DMS153 treated with DMSO at 0.1 percent for 48 hours (cell line): ENCODE results near the gene TNFRSF4.

ENCODE experiments used
- DNase-seq: peaks from one replicate; lab custom pipeline; 2025; ENCODE audit not compliant: unreplicated experiment; lab: John Stamatoyannopoulos, UW

TNFRSF4 gene

GRCh38 chr1:1183833-1184775 is 29.8 kb downstream of the TNFRSF4 start:
- no peak for DNase-seq

- DNase-seq: no peak
These were observed 30.7 kb downstream of the TNFRSF4 start for GRCh38 chr1:1183221-1183747.

- no peak for DNase-seq
These were observed 31.3 kb downstream of the TNFRSF4 start for GRCh38 chr1:1182491-1183220.

GRCh38 chr1:1181938-1182410 is 32.0 kb downstream of the TNFRSF4 start:
- DNase-seq: no peak

GRCh38 chr1:1181129-1181937 is 32.6 kb downstream of the TNFRSF4 start:
- no peak for DNase-seq

- DNase-seq: no peak
These were observed 33.7 kb downstream of the TNFRSF4 start for GRCh38 chr1:1179983-1180861.

- DNase-seq: no peak
These were observed 34.5 kb downstream of the TNFRSF4 start for GRCh38 chr1:1179346-1179982.

- no peak for DNase-seq
These were observed 35.1 kb downstream of the TNFRSF4 start for GRCh38 chr1:1178794-1179331.

- DNase-seq: no peak
These were observed 36.3 kb downstream of the TNFRSF4 start for GRCh38 chr1:1177452-1178206.

GRCh38 chr1:1176931-1177330 is 37.0 kb downstream of the TNFRSF4 start:
- no peak for DNase-seq

- peak; percentile 79 for DNase-seq
These were observed 37.7 kb downstream of the TNFRSF4 start for GRCh38 chr1:1176063-1176761.

GRCh38 chr1:1175221-1176062 is 38.5 kb downstream of the TNFRSF4 start:
- DNase-seq: peak; percentile 86

- no peak for DNase-seq
These were observed 40.0 kb downstream of the TNFRSF4 start, which contains the start of gene TTLL10 for GRCh38 chr1:1173793-1174415. TTLL10 (plus strand) TSS chr1:1173880; CDS start chr1:1179216, 5,336 bp downstream.

GRCh38 chr1:1173061-1173792 is 40.7 kb downstream of the TNFRSF4 start:
- no peak for DNase-seq

GRCh38 chr1:1171546-1172340 is 42.2 kb downstream of the TNFRSF4 start:
- no peak for DNase-seq
